GM18868 (cell line): Measurements from ENCODE around the gene PDZD11.
"Not testable (repeated sequence)": the region's sequence is repeated elsewhere in the genome, so short reads cannot be mapped to it uniquely, and the experiment has no call there.

Experiments used
- ATAC-seq: cut with Tn5 transposase; IDR thresholded peaks from one replicate; pipeline ENCODE4 v1.9.1; 2021; ENCODE audit warnings: mild to moderate bottlenecking, moderate library complexity; ENCODE audit not compliant: unreplicated experiment

The PDZD11 gene

DNA sequence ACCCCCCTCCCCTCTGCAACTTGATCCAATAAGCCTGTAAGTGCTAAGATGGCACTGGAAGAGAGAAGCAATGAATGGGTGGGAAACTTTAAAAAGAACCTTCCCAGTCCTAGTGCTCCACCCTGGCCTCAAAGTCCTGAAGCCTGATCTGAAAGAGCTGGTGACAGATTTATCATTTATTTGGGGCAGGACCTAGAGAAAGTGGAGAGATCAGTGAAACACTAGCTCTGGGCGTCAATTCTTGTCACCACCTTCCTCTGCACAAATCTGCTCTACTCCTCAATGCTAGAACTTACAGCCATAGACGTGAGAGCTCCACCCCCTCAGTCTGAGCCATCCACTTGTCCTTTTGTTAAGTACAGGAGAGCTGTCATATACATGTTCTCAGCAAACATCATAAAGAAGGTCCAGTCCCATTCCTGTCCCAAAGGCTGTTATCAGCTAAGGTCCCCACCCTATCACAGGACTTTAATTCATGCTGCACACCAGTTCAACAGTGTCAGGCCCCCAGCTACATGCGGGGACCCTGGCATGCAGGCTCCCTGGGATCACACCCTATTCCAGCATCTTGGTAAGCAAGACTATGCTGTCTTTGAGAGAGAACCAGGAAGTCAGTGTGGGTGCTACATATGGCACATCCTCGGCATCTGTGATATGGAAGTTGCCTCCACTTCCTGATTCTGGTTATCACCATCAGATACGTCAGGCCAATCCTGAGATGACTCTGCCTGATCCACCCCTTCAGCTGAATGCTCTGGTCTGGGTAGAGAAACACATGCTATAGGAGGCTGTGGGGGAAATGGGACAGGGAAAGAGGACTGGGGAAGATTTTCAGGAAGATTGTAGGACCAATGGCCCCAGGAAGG, 32.1 kb downstream of the PDZD11 start:
- no peak for ATAC-seq

DNA sequence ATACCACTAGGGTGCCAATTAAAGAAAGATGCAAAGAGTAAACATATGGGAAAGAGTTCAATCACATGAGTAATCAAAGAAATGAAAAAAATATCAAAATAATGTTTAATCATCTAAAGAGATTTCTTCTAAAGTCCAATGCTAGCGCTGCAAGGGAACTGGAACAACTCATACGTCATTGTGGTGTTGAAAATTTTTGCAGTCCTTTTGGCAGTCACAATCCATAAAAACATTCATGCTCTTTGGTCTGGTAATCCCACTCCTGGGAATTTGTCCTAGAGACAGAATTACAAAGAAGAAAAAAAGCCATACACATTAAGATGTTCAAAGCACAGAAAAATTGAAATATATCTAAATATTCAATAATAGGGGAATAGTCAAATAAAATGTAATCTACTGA, 34.3 kb downstream of the PDZD11 start:
- no peak for ATAC-seq

DNA sequence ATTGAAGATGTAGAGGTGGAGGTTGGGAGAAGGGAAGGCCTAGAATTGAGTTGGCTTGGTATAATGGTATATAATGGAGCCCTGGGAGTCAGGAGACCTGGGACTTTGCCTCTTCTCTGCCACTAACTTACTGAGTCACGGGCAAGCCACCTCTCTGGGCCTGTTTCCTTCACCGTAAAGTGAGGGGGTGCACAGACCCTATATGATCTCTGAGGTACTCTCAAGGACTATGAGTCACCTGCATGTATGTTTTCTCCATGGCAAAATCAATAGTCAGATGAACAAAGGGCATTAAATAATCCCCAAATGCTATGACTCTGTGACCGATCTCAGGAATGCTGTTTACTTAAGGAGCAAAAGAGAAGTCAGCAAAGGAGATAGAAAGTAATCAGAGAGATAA, 34.8 kb downstream of the PDZD11 start:
- ATAC-seq = no peak

DNA sequence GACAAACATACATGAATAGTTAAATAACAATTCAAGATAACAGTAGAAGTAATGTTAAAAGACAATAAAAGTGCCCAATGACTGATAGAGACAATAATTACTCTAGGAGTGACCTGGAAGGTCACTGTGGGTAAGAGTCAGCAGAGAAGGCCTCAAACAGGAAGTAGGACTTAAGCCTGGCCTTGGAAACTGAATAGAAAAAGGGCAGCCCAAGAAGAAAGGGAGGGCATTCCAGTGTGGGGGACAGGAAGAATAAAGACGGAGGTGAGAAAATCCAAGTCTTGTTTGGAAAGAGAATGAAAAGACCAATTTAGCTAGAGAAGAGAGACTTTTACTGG, 35.7 kb downstream of the PDZD11 start:
- ATAC-seq = no peak

DNA sequence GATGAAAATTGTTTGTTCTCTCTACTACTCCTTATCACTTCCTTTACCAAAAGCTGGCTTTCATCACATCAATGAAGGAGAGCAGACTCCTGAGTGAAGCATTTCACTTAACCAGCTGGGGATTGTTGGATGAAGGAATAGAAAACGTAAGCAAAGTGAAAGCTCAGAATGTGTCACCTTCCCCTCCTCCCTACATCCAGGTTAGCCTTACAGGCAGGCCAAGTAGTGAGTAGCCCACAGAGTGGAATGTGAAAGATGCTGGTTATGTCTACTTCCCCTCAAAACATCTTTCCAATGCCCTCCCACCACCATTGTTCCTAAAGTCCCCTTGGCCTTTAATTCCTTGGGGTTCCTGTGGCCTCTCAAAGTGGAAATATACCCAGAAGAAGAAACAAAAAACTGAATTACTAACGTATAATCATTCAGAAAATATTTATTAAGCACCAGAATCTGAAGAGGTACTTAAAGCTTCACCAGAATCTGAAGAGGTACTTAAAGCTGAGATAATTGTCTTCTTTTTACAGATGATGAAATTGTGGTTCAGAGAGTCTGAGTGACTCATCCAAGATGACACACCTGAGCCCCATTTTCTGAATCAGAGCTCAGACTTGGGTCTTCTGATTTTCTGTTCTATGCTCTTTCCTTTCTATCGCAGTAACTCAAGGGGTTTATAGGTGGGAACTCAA, 36.2 kb downstream of the PDZD11 start:
- ATAC-seq = no peak

DNA sequence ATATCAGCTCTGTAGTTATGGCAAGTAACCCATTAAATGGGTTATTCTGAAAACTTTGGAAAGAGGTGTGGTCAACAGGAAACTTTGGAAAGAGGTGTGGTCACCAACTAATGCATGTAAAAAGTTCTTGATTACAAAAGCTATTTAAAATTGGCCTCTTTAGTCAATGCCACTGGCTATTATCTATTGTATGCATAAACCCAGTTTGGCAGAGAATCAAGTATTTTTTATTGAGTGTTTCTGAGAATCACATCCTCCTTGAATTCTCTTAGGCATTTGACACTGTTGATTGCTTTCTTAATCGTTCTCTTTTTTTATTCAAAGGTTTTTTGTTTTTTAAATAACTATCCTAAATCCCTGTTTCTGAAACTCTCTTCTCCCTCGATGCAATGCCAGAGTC, 37.2 kb downstream of the PDZD11 start:
- no peak for ATAC-seq

DNA sequence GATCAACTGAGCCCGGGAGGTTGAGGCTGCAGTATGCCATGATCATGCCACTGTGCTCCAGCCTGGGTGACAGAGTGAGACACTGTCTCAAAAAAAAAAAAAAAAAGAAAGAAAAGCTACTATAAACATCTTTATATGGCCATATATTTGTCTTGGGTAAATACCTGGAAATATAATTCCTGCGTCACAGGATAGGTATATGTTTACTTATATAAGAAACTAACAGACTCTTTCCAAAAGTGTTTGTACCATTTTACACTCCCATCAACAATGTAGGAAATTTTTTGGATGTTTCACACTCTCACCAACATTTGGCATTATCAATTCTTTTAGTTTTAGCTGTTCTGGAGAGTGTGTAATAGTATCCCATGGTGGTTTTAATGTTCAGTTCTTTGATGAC, 42.5 kb downstream of the PDZD11 start:
- ATAC-seq = no peak

DNA sequence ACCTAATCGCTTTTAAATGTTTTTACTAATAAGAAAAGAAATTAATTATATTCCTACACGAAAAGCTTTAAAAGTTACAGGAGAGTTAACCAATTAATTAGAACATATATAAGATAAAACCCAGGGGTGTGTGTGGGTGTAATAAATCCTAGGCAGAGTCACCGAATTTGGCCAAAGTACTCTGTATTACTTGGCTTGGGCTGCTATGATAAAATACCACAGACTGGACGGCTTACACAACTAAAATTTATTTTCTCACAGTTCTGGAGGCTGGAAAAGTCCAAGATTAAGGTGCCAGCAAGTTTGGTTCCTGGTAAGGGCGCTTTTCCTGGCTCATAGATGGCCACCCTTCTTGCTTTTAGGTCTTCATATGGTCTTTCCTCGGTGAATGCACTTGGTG, 44.8 kb downstream of the PDZD11 start:
- no peak for ATAC-seq

DNA sequence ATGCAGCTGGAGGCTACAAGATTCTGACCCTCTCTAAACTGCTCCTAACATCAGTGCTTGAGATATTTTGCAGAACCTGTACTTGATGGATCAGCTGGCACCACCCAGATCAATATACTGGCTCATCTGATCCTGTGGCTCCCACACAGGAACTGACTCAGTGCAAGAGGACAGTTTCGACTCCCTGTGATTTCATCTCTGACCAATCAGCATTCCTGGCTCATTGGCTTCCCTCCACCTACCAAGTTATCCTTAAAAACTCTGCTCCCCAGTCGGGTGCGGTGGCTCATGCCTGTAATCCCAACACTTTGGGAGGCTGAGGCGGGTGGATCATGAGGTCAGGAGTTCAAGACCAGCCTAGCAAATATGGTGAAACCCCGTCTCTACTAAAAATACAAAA, 46.1 kb downstream of the PDZD11 start:
- ATAC-seq = not testable (repeated sequence)

DNA sequence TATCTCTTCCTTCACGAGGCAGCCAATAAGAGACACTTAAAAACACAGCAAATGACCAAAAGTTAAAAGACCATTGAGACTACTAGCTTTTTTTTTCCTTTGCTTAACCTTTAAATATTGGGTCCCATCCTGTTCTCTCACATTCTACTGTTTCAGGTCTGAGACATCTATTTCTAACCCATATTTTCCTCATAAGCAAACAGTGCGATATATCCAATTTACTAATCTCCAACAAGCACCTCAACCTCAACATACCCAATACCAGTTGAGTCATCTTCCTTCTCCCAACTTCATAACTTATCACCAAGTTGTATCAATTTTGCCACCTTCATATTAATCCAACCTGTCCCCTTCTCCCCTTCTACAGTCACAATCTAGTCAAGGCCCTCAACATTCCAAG, 48.2 kb downstream of the PDZD11 start:
- ATAC-seq = no peak

DNA sequence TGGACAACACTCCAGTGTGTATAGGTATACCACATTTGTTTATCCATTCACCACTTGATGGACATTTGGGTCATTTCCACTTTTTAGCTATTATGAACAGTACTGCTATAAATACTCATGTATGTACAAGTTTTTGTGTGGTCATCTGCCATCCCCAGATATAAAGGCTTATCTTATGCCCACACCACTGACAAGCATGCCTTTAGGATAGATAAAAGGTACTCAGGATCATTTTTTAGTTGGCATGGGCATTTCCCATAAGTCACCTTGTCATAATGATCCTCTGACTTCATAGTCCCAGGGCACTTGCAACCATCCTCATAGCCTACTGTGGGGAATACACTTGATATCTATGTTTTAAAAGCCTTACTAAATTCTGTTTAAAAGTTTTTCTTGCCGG, 49.0 kb downstream of the PDZD11 start:
- no peak for ATAC-seq
